HG03039 (cell line): ENCODE data around the gene SMC4.

Source experiments
- ATAC-seq: cut with Tn5 transposase; IDR thresholded peaks from one replicate; pipeline ENCODE4 v1.9.1; 2021; ENCODE audit warnings: mild to moderate bottlenecking, moderate library complexity; ENCODE audit not compliant: unreplicated experiment

Gene SMC4

DNA sequence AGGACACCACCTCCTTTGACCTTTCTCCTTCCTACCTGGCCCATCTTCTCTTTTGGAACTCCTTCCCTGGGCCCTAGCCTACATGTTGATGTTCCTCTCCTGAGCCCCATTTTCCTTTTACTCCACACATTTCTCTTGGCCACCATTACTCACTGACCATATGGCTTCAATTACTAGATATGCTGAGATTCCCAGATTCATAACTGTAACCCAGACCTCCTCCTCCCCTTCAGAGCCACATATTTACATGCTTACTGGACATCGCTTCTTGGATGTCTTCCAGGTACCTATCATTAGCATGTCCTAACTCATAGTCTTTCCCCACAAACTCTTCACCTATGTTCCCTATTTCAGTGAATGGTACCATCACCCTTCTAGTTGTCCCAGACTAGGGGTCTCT is 74.5 kb downstream of the SMC4 start:
- no peak for ATAC-seq

DNA sequence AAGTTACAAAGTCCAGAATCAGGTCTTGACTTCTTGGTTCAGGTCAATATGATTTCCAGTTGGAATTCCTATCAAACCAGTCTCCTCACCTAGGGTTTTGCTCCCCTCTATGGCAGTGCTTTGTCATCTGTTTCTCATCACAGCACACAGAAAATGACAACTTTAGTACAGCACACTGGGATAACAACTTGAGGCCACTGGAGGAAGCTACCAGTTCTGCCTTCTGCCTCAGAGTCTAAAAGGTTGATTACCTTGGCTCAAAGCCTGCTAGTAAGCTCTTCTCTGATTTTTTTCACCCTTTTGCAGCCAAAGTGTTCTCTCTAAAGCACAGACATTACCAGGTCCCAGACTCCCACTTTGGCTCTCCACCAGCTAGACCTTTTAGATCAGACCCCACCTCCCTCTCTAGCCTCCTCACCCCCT is 75.0 kb downstream of the SMC4 start:
- ATAC-seq, result no peak

DNA sequence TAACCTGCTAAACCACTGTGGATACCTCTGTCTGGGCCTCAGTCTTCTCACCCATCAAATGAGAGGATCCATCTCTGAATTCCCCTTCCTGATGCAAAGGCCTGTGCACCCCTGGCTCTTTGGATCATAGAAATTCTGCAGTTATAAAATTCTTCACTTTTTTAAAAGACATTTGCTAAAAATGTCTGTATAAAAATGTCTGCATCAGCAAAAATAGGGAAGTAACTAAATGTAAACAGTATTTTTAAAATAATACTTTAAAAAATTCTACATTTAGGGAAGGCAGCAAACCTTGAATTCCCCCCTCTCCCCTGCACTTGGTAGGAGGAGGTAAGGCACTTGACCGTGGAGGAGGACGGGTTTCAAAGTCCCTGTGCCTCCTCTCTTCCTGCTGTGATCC is 75.7 kb downstream of the SMC4 start:
- ATAC-seq, result no peak

DNA sequence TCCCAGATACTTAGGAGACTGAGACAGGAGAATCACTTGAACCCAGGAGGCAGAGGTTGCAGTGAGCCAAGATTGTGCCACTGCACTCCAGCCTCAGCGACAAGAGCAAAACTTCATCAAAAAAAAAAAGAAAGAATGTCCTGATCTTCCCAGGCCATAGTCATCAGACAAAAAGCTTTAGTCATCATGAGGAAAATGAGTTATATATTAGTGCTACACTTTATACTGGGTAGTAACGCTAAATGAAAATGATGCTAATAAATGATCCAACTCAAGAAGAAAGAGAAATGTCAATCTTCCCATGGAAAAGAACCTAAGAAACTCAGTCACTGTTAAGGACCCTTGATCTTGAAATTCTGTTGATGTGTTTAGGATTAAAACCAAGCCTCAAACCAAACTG is 76.4 kb downstream of the SMC4 start:
- ATAC-seq, result no peak

GRCh38 chr3:160477750-160478149 is 78.3 kb downstream of the SMC4 start:
- no peak for ATAC-seq

GRCh38 chr3:160478338-160478737 is 78.9 kb downstream of the SMC4 start:
- ATAC-seq, result no peak

DNA sequence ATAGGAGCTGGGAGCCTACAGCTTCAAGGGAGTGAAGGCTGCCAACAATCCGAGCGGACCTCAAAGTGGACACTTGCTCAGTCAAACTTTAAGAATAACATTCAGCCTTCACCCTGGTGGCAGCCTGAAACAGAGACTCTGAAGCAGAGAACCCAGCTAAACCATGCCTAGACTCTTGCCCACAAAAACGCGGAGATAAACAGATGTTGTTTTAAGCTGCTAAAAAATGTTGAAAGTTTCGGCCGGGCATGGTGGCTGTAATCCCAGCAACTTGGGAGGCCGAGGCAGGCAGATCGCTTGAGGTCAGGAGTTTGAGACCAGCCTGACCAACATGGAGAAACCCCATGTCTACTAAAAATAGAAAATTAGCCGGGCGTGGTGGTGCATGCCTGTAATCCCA is 79.9 kb downstream of the SMC4 start:
- ATAC-seq, result no peak

DNA sequence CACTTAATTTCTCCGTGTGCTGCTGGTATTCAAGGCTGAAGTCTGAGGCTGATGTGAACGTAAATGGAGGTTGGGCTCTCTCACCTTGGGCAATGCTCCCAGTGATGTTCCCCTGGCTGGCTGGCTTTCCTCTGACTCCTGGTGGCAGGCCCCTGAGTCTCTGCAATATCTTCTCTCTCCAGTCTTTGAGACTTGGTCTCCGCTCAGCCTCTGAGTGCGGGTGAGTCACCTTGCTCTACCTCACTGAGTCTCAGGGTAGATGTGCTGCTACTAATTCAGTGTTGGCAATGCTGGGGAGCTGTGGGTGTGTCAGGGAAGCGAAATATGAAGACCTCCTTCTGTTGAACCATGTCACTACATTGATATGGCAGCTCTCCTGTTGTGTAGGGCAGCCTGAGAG is 81.5 kb downstream of the SMC4 start:
- ATAC-seq, result no peak

GRCh38 chr3:160481856-160482255 is 82.4 kb downstream of the SMC4 start:
- ATAC-seq, result no peak

GRCh38 chr3:160482796-160483195 is 83.3 kb downstream of the SMC4 start:
- ATAC-seq, result no peak
